H1 (cell line): ENCODE data around the gene CFAP61. TPM values are rescaled to one million over a fixed set of nuclear protein-coding genes. Genes with fewer than 3 reads are reported as not detected.

Experiments used
- CTBP2 ChIP-seq: IDR thresholded peaks from 2 replicates; pipeline ENCODE4 v1.7.0; 2011; ENCODE audit warnings: borderline replicate concordance, mild to moderate bottlenecking, moderate library complexity, mixed read lengths, low read length; ENCODE audit not compliant: insufficient read depth, insufficient read length
- HDAC2 ChIP-seq, 2 experiments: fragments of 300-600 bp in 1 of 2; sonication (generic) in 1 of 2; IDR thresholded peaks; 2 replicates each; pipeline ENCODE4 v1.6.1; 2011 to 2012; ENCODE audit warnings: low read depth in 2 of 2, low read length in 2 of 2, mild to moderate bottlenecking in 2 of 2, moderate library complexity in 2 of 2, borderline replicate concordance in 1 of 2, inconsistent platforms in 1 of 2
- KDM5A ChIP-seq: fragments of 200-600 bp; IDR thresholded peaks from 2 replicates; pipeline ENCODE4 v1.7.1; 2012; ENCODE audit warnings: mild to moderate bottlenecking, low read length, inconsistent platforms, mixed read lengths
- MAFK ChIP-seq: IDR thresholded peaks from 2 replicates; pipeline ENCODE4 v1.6.1; 2012; ENCODE audit warnings: low read depth, mild to moderate bottlenecking, improper control_type of control experiment, low read length
- NANOG ChIP-seq: IDR thresholded peaks from 2 replicates; pipeline ENCODE4 v1.6.1; 2011; ENCODE audit warnings: low read length, low read depth, mild to moderate bottlenecking, inconsistent platforms; ENCODE audit not compliant: insufficient read depth, poor library complexity, severe bottlenecking
- RAD21 ChIP-seq, 2 experiments: IDR thresholded peaks in 1 of 2; conservative IDR thresholded peaks in 1 of 2; 2 replicates each; pipeline ENCODE4 v1.6.1; 2011; ENCODE audit warnings: low read depth in 2 of 2, low read length in 2 of 2, improper control_type of control experiment in 1 of 2, inconsistent platforms in 1 of 2, mild to moderate bottlenecking in 1 of 2, moderate library complexity in 1 of 2
- YY1 ChIP-seq: IDR thresholded peaks from 2 replicates; pipeline ENCODE4 v1.6.1; 2011; ENCODE audit warnings: low read depth, mild to moderate bottlenecking, low read length
- polyA plus RNA-seq, 7 experiments: library from polyadenylated mRNA; depleted of rRNA in 3 of 7; stranded (reverse) in 5 of 7; unstranded in 2 of 7; fragments of >200 nt in 5 of 7; fragments of 200-250 nt in 2 of 7; gene quantifications; 1 replicate in 5 of 7; 2 replicates in 1 of 7; 4 replicates in 1 of 7; pipeline versions ENCODE4 v1.2.1 to v1.2.3, GENCODE V29; 2011 to 2013; ENCODE audit warnings: missing spikeins in 2 of 7, mixed read lengths in 2 of 7
- total RNA-seq: library from RNA; stranded (reverse); fragmentation: NEBNext Ultra II Directional; extraction: Animal tissue kit (Norgen Biotek cat#: 25700); gene quantifications from 2 replicates; pipeline ENCODE4 v1.2.1, GENCODE V29; 2021

Gene CFAP61
- total and polyA plus RNA-seq, 2 of the 8 experiments (the other 6 are each of a cell fraction or from before 2014, with no cell fraction given) = 0.29 to 0.61 TPM

GRCh38 chr20:20230741-20231140, 178.4 kb downstream of the CFAP61 start (continued):
- no peak for TF ChIP-seq HDAC2 (IDR thresholded peaks at IDR 0.05; ENCODE audit: borderline replicate concordance in 1 of 2, low read depth in 2 of 2, low read length in 2 of 2)
- TF ChIP-seq KDM5A = no peak
- TF ChIP-seq MAFK = no peak
- no peak for TF ChIP-seq YY1
- TF ChIP-seq CTBP2 = no peak
- no peak for TF ChIP-seq RAD21 (IDR thresholded peaks at IDR 0.05 in 1 of 2, conservative IDR thresholded peaks at IDR 0.05 in 1 of 2; ENCODE audit: low read depth in 2 of 2, low read length in 2 of 2)
- TF ChIP-seq NANOG = no peak
- TF ChIP-seq, all 59 proteins: peak for 0
